GM18909 (cell line): Measurements from ENCODE around the gene GRB2.
A peak's percentile ranks its signal among the peaks of the same experiment; 100 is the strongest.
"Not testable (repeated sequence)": the region's sequence is repeated elsewhere in the genome, so short reads cannot be mapped to it uniquely, and the experiment has no call there.

ENCODE experiments used
- ATAC-seq: cut with Tn5 transposase; IDR thresholded peaks from one replicate; pipeline ENCODE4 v1.9.1; 2021; ENCODE audit warnings: mild to moderate bottlenecking; ENCODE audit not compliant: unreplicated experiment, poor library complexity

The GRB2 gene

DNA sequence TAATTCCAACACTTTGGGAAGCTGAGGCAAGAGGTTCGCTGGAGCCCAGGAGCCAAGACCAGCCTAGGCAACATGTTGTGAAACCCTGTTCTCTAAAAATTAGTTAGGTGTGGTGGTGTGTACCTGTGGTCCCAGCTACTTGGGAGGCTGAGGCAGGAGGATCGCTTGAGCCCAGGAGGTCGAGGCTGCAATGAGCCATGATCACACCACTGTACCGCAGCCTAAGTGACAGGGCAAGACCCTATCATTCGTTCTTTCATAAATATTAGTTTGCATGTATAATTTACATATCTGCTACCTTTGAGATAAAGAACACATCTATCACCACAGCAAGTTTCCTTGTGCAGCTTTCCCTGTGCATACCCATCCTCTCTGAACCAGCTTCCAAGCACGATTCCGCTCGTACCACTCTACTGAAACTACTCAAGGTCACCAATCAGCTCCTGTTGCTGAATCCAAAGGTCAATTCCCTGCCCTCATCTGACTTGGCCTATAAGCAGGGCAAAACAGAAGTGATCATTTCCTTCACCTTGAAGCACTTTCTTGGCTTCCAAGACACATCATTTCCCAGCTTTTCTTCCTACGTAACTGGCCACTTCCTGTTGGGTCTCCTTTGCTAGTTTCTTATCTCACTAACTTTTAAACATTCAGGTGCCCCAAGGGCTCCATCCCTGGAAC lies 49.1 kb downstream of the GRB2 start:
- no peak for ATAC-seq

DNA sequence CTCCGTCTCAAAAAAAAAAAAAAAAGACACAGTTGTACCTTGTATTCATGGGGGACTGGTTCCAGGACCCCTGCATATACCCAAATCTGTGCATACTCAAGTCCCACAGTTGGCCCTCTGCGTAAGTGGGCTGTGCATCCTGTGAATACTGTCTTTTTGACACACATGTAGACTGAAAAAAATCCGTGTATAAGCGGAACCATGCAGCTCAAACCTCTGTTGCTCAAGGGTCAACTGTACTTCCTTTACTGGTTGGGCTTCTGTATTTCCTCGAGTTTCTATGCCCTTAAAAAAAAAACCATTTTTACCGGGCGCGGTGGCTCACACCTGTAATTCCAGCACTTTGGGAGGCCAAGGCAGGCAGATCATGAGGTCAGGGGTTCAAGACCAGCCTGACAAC lies 52.3 kb downstream of the GRB2 start:
- no peak for ATAC-seq

DNA sequence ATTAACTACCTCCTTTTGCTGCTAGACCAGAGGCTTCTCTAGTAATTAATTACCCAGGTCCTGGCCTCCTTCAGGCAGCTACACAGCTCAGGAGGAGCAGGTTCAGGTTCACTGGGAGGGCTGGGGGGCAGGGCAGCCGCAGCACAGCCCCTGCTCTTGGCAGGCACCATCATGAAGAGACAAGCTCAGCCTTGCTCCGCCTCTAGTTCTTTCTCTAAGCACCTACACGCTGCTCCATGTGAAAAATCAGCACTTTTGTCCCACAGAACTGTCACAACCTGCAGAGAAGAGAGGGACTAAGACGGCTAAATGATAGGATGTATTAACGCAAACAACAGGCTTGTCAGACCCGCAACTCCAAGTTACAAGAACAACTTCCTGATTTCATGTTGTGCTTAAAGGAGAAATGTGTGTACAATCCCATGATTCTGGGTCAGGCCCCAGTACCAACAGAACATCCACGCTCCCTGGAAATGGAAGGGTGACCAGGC lies 53.4 kb downstream of the GRB2 start:
- ATAC-seq = no peak

DNA sequence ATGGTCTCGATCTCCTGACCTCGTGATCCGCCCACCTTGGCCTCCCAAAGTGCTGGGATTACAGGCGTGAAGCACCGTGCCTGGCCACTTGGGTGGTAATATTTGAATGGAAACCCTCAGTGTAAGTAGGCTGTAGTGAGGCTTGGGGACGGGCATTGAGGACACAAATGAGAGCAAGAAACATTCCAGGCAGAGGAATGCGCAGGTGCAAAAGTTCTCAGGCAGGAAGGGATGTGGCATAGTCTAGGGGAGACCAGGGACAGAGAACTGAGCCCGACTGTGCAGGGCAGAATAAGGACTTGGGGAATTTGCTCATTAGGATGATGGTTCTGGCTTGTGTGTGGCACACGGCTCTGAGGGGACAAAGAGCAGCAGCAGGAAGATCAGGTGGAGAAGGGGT lies 54.8 kb downstream of the GRB2 start:
- ATAC-seq = no peak

DNA sequence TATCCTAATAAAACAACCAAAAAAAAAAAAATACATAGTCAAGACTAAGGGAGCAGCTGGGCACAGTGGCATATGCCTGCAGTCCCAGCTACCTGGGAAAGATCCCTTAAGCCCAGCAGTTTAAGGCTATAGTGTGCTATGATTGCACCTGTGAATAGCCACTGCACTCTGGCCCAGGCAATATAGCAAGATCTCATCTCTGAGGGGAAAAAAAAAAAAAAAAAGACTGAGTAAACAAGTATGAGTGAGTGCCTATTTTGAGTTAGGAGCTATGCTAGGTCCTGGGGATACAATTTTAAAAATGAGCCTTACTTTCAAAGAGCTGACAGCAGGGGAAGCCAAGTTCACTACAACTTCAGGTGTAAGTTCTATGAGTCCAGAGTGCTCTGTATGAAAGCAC lies 55.4 kb downstream of the GRB2 start:
- ATAC-seq = no peak

DNA sequence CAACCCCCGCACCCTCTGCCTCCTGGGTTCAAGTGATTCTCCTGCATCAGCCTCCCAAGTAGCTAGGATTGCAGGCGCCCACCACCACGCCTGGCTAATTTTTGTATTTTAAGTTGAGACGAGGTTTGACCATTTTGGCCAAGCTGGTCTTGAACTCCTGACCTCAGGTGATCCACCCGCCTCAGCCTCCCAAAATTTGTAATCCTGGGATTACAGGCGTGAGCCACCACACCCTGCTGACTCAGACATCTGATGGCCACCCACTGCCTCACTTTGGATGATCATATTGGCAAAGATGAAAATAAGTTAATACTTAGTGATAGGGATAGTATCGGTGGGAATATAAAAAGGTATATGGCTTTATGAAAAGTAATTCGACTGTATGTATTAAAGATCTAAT lies 55.9 kb downstream of the GRB2 start:
- no peak for ATAC-seq

DNA sequence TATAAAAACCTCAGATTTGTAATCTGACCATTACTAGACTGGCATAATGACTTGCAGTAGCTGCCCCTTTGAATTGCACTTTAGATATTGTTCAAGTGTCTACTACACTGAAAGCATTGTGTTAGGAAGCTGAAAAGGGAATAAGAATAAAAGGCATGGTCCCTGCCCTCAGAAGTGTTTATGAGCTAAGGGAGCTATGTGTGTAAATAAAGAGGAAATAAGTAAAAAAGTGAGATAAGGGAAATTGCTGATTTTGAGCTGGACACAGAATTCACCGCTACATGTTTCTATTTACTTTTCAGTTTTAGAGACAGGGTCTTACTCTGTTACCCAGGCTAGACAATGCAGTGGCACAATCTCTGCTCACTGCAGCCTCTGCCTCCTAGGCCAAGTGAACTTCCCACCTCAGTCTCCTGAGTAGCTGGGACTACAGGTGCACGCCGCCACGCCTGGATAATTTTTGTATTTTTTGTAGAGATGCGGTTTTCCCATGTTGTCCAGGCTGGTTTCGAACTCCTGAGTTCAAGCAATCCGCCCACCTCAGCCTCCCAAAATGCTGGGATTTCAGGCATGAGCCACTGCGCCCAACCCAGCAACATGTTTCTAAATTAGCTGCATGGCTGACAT lies 57.0 kb downstream of the GRB2 start:
- no peak for ATAC-seq

DNA sequence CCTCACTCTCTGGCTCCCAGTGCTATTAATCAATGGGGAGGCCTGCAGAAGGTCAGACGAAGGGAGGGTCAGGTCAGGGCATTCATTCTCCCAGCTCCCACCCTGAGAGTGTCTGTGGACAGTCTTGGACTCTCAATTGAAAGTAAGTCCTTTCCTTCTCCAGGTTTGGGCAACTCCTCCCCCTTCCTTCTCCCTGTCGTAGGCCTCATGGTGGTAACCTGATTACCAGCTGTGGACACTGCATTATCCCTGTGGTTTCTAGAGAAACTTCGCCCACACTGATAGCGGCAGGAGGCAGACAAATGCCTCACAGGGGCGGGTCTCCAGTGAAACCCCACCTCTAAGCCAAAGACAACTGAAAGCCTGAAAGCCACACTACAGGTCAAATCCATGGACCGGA lies 58.6 kb downstream of the GRB2 start:
- ATAC-seq = no peak

DNA sequence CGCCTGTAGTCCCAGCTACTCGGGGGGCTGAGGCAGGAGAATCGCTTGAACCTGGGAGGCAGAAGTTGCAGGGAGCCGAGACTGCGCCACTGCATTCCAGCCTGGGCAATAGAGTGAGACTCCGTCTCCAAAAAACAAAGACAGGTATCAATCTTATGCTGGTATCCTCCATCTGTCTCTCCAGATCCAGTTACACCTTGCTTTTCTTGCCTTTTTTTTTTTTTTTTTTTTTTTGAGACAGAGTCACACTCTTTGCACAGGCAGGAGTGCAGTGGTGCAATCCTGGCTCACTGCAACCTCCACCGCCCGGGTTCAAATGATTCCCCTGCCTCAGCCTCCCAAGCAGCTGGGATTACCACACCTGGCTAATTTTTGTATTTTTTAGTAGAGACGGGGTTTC lies 59.1 kb downstream of the GRB2 start:
- ATAC-seq = not testable (repeated sequence)

DNA sequence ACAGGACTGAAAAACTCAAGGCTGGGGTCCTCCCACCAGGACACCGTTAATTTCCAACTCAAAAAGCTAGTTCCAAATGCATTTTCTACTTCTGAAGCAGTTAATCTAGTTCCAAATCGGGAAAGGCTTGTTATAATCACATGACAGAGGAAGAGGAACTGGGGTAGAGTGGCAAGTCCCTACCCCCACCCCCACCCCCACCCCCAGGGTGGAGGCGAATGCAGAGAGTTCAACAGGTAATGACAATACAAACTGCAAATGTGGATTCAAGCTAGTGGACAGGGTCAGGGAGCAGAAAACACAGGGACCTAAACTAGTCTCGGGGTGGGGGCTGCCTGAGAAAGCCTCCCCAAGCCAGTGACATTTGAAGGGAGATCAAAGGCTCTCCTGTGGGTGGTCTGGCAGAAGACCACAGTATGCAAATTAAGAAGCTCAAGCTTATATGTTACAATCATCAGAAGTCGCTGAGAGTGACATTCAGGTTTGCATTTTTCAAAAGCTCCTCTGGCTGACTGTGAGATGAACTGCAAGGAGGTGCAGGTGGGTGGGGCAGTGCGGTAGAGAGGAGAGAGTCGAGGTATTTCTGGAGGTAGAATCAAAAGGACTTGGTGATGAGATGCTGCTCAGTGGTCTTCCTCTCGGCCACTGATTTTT lies 59.8 kb downstream of the GRB2 start:
- peak; percentile 58 for ATAC-seq

DNA sequence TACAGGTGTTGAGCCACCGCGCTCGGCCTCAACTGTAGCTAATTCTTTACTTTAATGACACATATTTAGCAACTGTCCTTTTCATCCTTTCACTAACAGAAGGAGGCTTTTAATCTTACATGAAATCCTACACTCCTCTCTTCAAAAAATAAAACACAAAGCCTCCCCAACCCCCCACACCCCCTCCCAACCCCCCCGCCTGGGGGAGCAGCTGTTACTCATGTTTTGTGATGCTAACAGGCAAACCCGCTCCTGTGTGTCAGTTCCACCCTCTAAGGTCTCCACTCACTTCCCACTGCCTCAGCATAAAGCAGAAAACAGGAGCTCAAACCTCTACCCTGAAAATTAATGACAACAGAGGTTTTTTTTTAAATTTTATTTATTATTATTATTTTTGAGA lies 60.8 kb downstream of the GRB2 start:
- ATAC-seq = no peak

DNA sequence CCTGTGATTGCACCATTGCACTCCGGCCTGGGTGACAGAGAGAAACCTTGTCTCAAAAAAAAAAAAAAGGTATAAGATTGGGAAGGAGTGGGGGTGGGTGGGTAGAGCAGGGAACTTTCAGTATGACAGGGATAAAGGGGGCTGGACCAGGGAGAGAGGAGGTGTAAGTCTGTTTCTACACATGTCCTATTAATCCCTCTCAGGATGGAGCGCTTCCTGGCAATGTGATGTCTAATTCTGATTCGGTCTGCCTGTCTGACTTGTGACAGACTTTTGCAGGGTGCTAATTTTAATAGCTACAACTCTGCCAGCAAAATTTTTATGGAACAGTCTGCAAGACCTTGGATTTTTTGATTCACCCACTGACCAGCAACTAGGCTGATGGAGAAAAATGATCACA lies 62.5 kb downstream of the GRB2 start:
- no peak for ATAC-seq

DNA sequence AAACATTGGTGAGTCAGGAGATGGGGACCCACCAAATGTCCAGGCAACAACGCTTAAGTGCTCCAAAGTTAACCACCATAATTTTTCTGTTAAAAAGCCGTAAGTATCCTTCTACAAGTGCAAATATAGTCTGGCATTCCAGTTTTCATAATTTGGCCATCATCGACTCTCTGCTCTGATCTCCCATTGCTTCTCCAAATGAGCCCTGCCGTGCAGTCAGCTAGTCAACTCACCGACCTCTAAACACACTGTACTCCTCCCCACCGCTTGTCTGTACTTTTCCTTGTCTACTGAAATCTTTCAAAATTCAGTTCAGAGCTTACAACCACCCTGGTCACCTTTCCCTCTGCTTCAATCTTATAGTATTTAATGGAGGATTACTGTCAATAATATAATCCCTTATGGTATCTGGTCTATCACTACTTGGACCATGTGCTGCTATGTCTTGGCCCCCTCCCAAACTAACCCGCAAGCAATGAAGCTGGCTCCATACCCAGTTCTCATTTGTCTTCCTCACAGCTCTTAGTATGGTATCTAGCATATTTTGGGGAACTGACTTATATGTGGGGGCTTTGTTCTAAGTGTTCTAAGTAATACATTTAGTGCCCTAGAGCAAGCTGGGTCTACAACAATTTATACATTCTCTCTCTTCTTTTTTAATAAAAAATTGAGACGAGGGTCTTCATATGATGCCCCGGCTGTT lies 63.5 kb downstream of the GRB2 start:
- no peak for ATAC-seq

DNA sequence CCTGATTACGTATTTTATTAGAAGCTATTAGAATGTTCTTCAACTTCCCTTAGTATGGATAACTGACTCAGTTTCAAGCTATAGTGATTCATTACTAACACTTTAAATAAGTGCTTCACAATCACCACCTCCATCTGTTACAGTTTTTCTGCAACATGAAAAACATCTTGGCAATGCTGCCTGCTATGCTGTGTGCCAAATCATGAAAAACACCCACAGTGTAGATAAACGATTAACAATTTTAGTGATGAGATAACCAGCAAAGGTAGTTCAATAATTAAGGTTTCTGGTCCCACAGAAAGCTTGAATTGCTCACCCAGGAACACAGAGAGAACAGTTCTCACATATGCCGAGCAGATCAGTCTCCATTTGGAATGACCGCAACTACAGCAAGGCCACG lies 64.8 kb downstream of the GRB2 start:
- no peak for ATAC-seq

DNA sequence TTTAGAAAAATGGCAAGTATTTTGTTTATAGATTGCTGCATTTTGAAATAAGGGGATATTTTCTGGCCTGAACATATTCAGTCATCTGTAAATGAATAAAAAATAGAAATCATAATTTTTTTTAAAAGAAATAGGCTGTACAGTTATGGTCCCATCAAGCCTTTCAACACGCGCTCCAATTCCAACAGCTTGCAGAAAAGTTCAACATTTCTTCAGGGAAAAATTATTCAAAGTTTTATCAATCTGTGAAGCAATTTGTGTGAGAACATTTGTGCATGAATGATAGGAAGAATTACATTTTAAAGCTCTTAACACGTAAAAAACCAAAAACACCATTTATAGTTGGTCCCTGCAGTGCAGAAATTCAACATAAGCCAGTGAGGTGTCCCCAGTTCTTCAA lies 65.5 kb downstream of the GRB2 start:
- no peak for ATAC-seq

DNA sequence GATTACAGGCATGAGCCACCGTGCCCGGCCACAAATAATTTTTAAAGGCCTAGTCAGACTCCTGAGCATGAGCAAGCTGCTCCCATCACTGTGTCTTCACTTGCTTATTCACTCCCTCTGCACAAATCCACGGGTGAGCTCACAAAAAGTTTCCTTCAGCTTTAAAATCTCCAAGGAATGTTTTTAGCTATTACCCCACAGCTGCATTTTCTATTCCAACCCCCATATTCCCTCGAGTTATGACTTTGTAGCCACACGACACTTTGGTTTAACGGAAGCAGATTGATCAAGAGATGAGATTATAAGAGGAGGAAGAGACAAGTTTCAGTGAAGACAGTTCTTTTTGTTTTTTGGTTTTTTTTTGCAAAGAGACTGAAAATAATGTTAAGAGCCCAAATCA lies 67.1 kb downstream of the GRB2 start:
- ATAC-seq = no peak

DNA sequence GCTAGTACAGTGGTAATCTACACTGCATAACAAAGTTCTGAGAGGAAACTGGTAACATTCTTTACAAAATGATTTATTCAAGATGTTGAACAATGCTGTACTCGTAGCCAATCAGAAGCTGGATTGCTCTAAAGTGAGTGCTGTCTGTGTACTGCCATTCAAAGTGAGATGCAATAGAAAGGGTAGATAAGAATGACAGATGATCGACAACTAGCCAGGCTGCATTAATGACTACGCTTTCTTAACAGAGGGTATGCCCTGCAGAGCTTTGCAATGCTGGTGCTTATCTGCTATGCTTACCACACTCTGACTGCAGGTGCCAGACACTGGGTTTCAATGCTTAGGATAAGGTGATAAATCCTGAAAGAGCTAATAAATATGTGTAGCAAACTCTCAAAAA lies 70.2 kb downstream of the GRB2 start:
- no peak for ATAC-seq

DNA sequence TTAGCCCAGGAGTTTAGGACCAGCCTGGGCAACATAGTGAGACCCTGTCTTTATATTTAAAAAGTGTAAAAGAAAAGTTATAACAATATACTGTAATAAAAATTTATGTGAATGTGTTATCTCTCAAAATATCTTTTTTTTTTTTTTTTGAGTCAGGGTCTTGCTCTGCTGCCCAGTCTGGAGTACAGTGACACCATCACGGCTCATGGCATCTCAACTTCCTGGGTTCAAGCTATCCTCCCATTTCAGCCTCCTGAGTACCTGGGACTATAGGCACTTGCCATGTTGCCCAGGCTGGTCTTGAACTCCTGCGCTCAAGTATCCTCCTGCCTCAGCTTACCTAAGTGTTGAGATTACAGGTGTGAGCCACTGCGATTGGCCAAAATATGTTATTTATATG lies 70.8 kb downstream of the GRB2 start:
- no peak for ATAC-seq

DNA sequence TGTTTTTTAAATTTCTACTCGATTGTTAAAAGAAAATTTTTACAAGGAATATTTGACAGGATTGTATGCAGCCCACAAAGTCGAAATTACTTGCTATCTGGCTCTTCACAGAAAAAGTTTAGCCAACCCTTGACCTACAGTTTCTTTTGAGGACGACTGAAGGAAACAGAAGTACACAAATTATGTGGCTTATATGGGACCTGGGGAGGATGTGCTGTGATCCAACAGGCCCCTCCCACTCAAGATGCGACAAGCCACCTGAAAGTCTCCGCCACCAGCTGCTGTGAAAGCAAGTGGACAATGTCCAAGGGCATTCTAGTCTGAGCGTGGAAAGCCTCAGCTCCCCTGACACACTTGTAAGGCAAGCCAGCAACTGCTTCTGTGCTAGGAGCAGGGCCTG lies 73.8 kb downstream of the GRB2 start:
- no peak for ATAC-seq

DNA sequence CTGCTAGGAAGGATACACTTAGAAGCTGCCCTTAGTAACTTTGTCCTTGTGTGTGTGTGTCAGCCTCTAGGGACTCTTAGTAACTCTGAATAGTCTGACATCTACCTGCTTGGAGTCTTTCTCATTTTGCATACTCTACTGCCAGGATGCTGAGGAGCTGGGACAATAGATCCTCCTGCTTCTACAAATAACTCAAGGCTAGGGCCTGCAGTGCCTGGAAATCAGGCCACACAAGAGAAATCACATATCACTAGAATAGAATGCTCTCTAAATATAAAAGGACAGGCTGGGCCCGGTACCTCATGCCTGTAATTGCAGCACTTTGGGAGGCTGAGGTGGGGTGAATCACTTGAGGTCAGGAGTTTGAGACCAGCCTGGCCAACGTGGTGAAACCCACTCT lies 77.7 kb downstream of the GRB2 start:
- no peak for ATAC-seq

DNA sequence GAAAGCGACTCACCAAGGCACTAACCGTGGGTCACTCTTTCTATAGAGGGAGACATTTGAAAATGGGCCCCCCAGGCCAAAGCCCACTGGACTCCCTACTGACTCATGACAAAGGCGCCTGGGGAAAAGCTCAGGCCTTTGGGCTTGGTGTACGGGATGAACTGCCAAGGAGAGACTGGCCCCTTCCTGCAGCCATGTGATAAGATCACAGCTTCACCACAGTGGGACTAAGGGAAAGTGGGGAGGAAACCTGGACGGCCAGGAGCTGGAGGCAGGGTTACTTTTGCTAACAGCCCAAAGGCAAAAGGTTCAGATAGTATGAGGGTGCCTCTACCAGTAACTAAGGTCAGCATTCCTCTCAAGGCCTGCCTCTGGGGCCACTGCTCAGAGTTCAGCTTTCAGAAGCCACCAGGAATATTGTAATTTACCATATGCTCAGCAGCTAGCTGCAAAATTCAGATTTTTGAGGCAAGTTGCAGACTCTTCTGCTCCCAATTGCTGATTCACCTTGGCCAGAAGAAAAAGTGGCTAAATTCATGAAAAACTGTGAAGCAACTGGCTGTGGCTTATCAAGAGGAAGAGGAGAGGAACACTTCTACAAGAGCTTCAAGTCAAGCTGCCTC lies 79.1 kb downstream of the GRB2 start:
- no peak for ATAC-seq
